GM06990 (cell line): ENCODE results near the gene NAP1L1.

Experiments used
- DNase-seq: peaks from one replicate; pipeline ENCODE4 v3.0.0-alpha.2; 2011; ENCODE audit not compliant: insufficient read length; ENCODE audit errors: extremely low read depth
- H3K27me3 ChIP-seq: replicated peaks from 2 replicates; pipeline ENCODE4 v1.6.0; 2011; ENCODE audit warnings: low read length; ENCODE audit not compliant: control insufficient read depth, insufficient read depth
- H3K36me3 ChIP-seq: 2 replicates; pipeline ENCODE4 v1.5.1; 2011; ENCODE audit warnings: low read length; ENCODE audit not compliant: control insufficient read depth, insufficient read depth
- H3K4me3 ChIP-seq: replicated peaks from 2 replicates; pipeline ENCODE4 v1.5.1; 2011; ENCODE audit warnings: low read depth, mild to moderate bottlenecking, control low read depth, low read length
- CTCF ChIP-seq: IDR thresholded peaks from 2 replicates; pipeline ENCODE4 v1.5.1; 2011; ENCODE audit warnings: low read length, control low read depth, mild to moderate bottlenecking, inconsistent platforms; ENCODE audit not compliant: insufficient read depth, poor library complexity, severe bottlenecking

NAP1L1 gene

GRCh38 chr12:76094754-76095153 lies 10.3 kb upstream of the NAP1L1 start:
- no peaks in the 10 kb centered on the region for H3K36me3 ChIP-seq

DNA sequence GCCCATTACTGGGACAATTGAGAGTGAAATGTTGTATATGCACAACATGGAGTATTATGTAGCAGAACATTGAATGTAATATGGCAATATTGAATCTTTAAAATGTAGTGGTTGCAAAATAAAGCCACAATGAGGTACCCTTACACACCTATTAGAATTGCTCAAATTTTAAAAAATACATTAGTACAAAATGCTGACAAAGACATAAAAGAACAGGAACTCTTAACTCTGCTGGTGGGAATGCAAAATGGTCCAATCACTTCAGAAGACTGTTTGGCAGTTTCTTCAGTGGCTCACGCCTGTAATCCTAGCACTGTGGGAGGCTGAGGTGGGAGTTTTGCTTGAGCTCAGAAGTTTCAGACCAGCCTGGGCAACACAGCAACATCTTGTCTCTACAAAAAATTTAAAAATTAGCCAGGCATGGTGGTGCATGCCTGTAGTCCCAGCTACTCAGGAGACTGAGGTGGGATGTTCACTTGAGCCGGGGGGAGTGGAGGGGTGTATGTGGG lies 6.8 kb upstream of the NAP1L1 start:
- Histone ChIP-seq H3K36me3 (no peaks in the 10 kb centered on the region), H3K27me3 (no peaks in the 10 kb centered on the region), H3K4me3 (no peak overlapping the region)
- DNase-seq = no peak
- TF ChIP-seq CTCF = no peak

More at GRCh38 chr12:76094754-76095153, 10.3 kb upstream of the NAP1L1 start:
- Histone ChIP-seq H3K4me3 (no peak overlapping the region), H3K27me3 (no peaks in the 10 kb centered on the region)
- no peak for TF ChIP-seq CTCF
- DNase-seq = no peak

- peak overlapping the region; percentile 98 for H3K4me3 ChIP-seq
- no peak for TF ChIP-seq CTCF
- no peaks in the 10 kb centered on the region for H3K36me3 ChIP-seq
- peak; percentile 19 for DNase-seq
- no peaks in the 10 kb centered on the region for H3K27me3 ChIP-seq
Measured at GRCh38 chr12:76085520-76085868, 1.0 kb upstream of the NAP1L1 start.

DNA sequence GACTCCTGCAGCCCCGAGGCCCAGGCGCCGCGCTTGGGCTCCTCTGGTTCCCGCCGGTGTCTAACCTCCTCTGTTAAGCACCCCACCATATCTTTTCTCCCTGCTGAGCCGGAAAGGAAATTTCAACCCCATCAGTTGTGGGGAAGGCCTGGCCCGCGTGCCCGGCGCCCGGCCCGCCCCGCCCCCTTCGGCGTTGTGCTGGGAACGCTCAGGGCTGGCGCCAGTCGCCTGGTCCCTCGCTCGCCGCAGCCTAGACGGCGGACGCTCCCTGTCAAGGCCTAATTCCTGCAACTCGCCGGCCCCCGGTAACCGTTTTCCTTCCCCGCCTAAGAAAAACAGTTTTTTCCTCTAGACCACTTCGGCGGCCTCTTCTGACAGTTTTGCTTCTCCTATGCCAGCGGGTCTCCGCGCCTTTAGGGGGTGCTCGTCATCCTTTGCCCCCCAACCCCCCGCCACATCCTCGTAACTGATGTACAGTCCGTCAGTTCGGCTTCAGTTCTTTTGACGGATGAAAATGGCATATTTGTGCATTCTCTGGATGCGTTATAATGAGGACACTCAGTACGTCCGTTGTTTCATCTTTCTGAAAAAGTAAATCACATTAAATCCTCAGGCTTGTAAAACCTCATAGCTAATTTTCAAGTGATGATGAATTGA lies 506 bp upstream of the NAP1L1 start:
- TF ChIP-seq CTCF = peak; percentile 68
- no peak for DNase-seq
- no peaks in the 10 kb centered on the region for H3K27me3 ChIP-seq
- H3K36me3 ChIP-seq = no peaks in the 10 kb centered on the region
- H3K4me3 ChIP-seq = peak overlapping the region; percentile 98

- Histone ChIP-seq H3K4me3 (peak overlapping the region; percentile 98), H3K27me3 (no peaks in the 10 kb centered on the region), H3K36me3 (peaks cover 2% of the 10 kb centered on the region)
- DNase-seq = no peak
- no peak for TF ChIP-seq CTCF
Measured at GRCh38 chr12:76083246-76083903, 1.1 kb downstream of the NAP1L1 start.
